Measurements from ENCODE around the gene AKR1B1. TPM values are rescaled to one million over a fixed set of nuclear protein-coding genes. Genes with fewer than 3 reads are reported as not detected.

Gene AKR1B1
- 10 to 100 TPM; 27.0 to 76.0 TPM for total RNA-seq
- polyA plus RNA-seq, result 10 to 100 TPM; 41.2 to 51.7 TPM
- long read RNA-seq, donor 1, transcript AKR1B1-201 (10 exons, 1,409 nt), result major isoform, 34 of 37 reads
- long read RNA-seq, donor 1, partial matches to known transcripts, result 0 of 37 reads
- long read RNA-seq, donor 1, other reads (novel, unspliced or antisense), result 0 of 37 reads
- long read RNA-seq, donor 2, transcript AKR1B1-201 (10 exons, 1,409 nt), result major isoform, 9 of 31 reads
- long read RNA-seq, donor 2, partial matches to known transcripts, result 20 of 31 reads
- long read RNA-seq, donor 2, other reads (novel, unspliced or antisense), result 0 of 31 reads
- long read RNA-seq, donor 3, transcript AKR1B1-201 (10 exons, 1,409 nt), result major isoform, 8 of 25 reads
- long read RNA-seq, donor 3, partial matches to known transcripts, result 17 of 25 reads
- long read RNA-seq, donor 3, other reads (novel, unspliced or antisense), result 0 of 25 reads
- long read RNA-seq, donor 4, transcript AKR1B1-201 (10 exons, 1,409 nt), result major isoform, 16 of 16 reads
- long read RNA-seq, donor 4, partial matches to known transcripts, result 0 of 16 reads
- long read RNA-seq, donor 4, other reads (novel, unspliced or antisense), result 0 of 16 reads
- long read RNA-seq, donor 5, transcript AKR1B1-201 (10 exons, 1,409 nt), result major isoform, 36 of 37 reads
- long read RNA-seq, donor 5, partial matches to known transcripts, result 0 of 37 reads
- long read RNA-seq, donor 5, other reads (novel, unspliced or antisense), result 0 of 37 reads

- TF ChIP-seq CTCF (IDR thresholded peaks at IDR 0.05; ENCODE audit: control extremely low read depth, extremely low read depth), result no peak
- Histone ChIP-seq H3K36me3 (ENCODE audit: control insufficient read depth in 4 of 4, insufficient read depth in 4 of 4, low read length in 4 of 4) (no peaks in the 10 kb centered on the region), H3K27ac (ENCODE audit: low read depth in 1 of 2, low read length in 1 of 2) (peak within 1 kb of the TSS; percentile 93), H3K9me3 (ENCODE audit: control insufficient read depth in 4 of 4, insufficient read depth in 3 of 4, low read length in 3 of 4) (peaks cover 0 to 4% (median 1%) of the 10 kb centered on the region in 4 donors), H3K27me3 (ENCODE audit: control insufficient read depth in 3 of 3, insufficient read depth in 3 of 3, low read length in 2 of 3) (no peaks in the 10 kb centered on the region), H3K4me3 (peak within 1 kb of the TSS; percentile 81), H3K9ac (ENCODE audit: insufficient read depth in 1 of 2, low read length in 2 of 2) (peak within 1 kb of the TSS in 1 of 2 donors; percentile 70), H3K4me1 (ENCODE audit: control insufficient read depth in 5 of 5, insufficient read depth in 5 of 5, low read length in 5 of 5) (peaks cover 0 to 15% (median 5%) of the 10 kb centered on the region in 5 donors)
- DNase-seq (peak; percentile 90 to 95 (median 93)), ATAC-seq (ENCODE audit: insufficient read depth, low FRiP score) (peak; percentile 97)
- WGBS, 2 donors, result 2% methylated on average over 48 to 61 of the region's 61 CpGs
Observed at GRCh38 chr7:134458806-134459698, at the start of gene AKR1B1. AKR1B1 (minus strand) TSS chr7:134459100; CDS start chr7:134459062, 38 bp downstream.

DNA sequence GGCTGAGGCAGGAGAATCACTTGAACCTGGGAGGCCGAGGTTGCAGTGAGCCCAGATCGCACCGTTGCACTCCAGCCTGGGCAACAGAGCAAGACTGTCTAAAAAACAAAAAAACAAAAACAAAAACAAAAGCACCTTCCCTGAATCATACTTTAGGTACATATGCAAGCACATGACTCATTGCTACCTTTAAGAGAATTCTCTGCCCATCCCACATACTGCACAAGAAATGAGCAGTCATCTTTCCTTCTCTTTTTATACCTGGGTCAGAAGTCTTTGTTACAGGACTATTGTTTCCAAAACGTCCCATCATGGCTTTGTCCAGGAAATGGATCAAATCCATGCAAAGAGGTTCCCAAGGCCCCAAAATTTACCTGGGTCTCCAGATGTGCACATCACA, 47.0 kb upstream of the AKR1B1 start:
- H3K4me1 ChIP-seq (ENCODE audit: control insufficient read depth in 5 of 5, insufficient read depth in 5 of 5, low read length in 5 of 5), result no peaks in the 10 kb centered on the region
- no peak overlapping the region for H3K9ac ChIP-seq (ENCODE audit: insufficient read depth in 1 of 2, low read length in 2 of 2)
- H3K27me3 ChIP-seq (ENCODE audit: control insufficient read depth in 3 of 3, insufficient read depth in 3 of 3, low read length in 2 of 3), result peaks cover 0 to 2% (median 0%) of the 10 kb centered on the region in 3 donors
- no peak overlapping the region for H3K27ac ChIP-seq (ENCODE audit: low read depth in 1 of 2, low read length in 1 of 2)
- ATAC-seq (ENCODE audit: insufficient read depth, low FRiP score), result no peak
- H3K4me3 ChIP-seq, result no peak overlapping the region
- H3K36me3 ChIP-seq (ENCODE audit: control insufficient read depth in 4 of 4, insufficient read depth in 4 of 4, low read length in 4 of 4), result no peaks in the 10 kb centered on the region
- 81 to 85% methylated on average over 4 of the region's 4 CpGs for WGBS, 2 donors
- no peak for TF ChIP-seq CTCF (IDR thresholded peaks at IDR 0.05; ENCODE audit: control extremely low read depth, extremely low read depth)
- no peaks in the 10 kb centered on the region for H3K9me3 ChIP-seq (ENCODE audit: control insufficient read depth in 4 of 4, insufficient read depth in 3 of 4, low read length in 3 of 4)
- no peak for DNase-seq

- TF ChIP-seq CTCF (IDR thresholded peaks at IDR 0.05; ENCODE audit: control extremely low read depth, extremely low read depth), result no peak
- 75 to 85% methylated on average over 3 of the region's 3 CpGs for WGBS, 2 donors
- Histone ChIP-seq H3K9ac (ENCODE audit: insufficient read depth in 1 of 2, low read length in 2 of 2) (no peak overlapping the region), H3K36me3 (ENCODE audit: control insufficient read depth in 4 of 4, insufficient read depth in 4 of 4, low read length in 4 of 4) (no peaks in the 10 kb centered on the region), H3K4me3 (no peak overlapping the region), H3K27me3 (ENCODE audit: control insufficient read depth in 3 of 3, insufficient read depth in 3 of 3, low read length in 2 of 3) (peaks cover 0 to 2% (median 0%) of the 10 kb centered on the region in 3 donors), H3K4me1 (ENCODE audit: control insufficient read depth in 5 of 5, insufficient read depth in 5 of 5, low read length in 5 of 5) (no peaks in the 10 kb centered on the region), H3K9me3 (ENCODE audit: control insufficient read depth in 4 of 4, insufficient read depth in 3 of 4, low read length in 3 of 4) (no peaks in the 10 kb centered on the region), H3K27ac (ENCODE audit: low read depth in 1 of 2, low read length in 1 of 2) (no peak overlapping the region)
- ATAC-seq (ENCODE audit: insufficient read depth, low FRiP score), result no peak
- DNase-seq, result no peak
Observed at GRCh38 chr7:134504660-134505164, 45.8 kb upstream of the AKR1B1 start.

All from lung (tissue), 16 donors.